GM15510 (cell line): ENCODE measurements around the gene FAM20C.

Experiments used
- POLR2A ChIP-seq: IDR thresholded peaks from 3 replicates; pipeline ENCODE4 v1.6.1; 2011; ENCODE audit warnings: borderline replicate concordance; ENCODE audit not compliant: insufficient read length; ENCODE audit errors: extremely low read depth

FAM20C gene

GRCh38 chr7:165661-166337 is 26.6 kb upstream of the FAM20C start:
- TF ChIP-seq POLR2A = no peak

- no peak for TF ChIP-seq POLR2A
These were observed 25.9 kb upstream of the FAM20C start for GRCh38 chr7:166338-167060.

- no peak for TF ChIP-seq POLR2A
These were observed 25.1 kb upstream of the FAM20C start for GRCh38 chr7:167090-167855.

GRCh38 chr7:167976-168791 is 24.2 kb upstream of the FAM20C start:
- TF ChIP-seq POLR2A = no peak

GRCh38 chr7:169276-170172 is 22.8 kb upstream of the FAM20C start:
- TF ChIP-seq POLR2A = no peak

- TF ChIP-seq POLR2A = no peak
These were observed 21.6 kb upstream of the FAM20C start for GRCh38 chr7:170551-171363.

GRCh38 chr7:171364-171904 is 20.9 kb upstream of the FAM20C start:
- no peak for TF ChIP-seq POLR2A

- no peak for TF ChIP-seq POLR2A
These were observed 20.4 kb upstream of the FAM20C start for GRCh38 chr7:171912-172515.

- TF ChIP-seq POLR2A = no peak
These were observed 19.0 kb upstream of the FAM20C start for GRCh38 chr7:173209-173918.

- no peak for TF ChIP-seq POLR2A
These were observed 17.7 kb upstream of the FAM20C start for GRCh38 chr7:174716-175115.

GRCh38 chr7:175955-176354 is 16.4 kb upstream of the FAM20C start:
- TF ChIP-seq POLR2A = no peak

GRCh38 chr7:176381-176780 is 16.0 kb upstream of the FAM20C start:
- no peak for TF ChIP-seq POLR2A

GRCh38 chr7:176786-177459 is 15.4 kb upstream of the FAM20C start:
- no peak for TF ChIP-seq POLR2A
